Measurements from ENCODE around the gene MBP.

Gene MBP

DNA sequence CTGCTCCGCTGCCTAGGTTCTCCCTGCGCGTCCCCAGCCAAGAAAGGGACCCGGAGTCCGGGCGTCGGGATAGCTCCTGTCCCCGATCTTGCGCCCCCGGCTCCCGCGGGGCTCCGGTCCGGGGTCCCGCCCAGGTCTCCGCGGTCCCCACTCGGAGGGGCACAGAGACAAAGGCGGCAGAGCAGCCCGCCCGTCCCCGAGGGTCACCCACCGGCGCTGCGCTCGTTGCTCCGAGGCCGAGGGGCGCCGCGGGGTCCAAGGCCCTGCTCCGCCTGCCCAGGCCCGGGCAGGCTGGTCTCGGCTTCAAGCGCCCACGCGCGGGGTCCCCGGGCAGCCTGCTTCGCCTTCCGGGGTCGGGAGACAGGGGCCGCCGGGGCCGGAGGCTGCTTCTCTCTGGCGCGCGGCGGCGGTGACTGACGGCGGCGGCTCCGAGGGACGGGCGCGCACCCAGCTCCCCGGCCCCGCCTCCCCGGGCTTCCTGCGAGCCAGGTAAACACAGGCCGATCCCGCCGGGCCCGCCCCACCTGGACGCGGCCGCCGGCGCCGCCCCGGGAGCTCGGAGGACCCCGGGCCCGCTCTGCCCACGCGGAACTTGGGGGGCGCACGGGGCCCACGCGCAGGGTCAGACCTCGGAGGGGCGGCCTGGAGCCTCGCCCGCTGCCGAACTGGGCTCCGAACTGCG, at the start of gene MBP:
MBP (minus strand) TSS at position 415 of the 682 bp plus-strand sequence. CDS start 27,522 bp downstream, outside the sequence.
- no peak for DNase-seq (ENCODE audit: low spot score)

DNA sequence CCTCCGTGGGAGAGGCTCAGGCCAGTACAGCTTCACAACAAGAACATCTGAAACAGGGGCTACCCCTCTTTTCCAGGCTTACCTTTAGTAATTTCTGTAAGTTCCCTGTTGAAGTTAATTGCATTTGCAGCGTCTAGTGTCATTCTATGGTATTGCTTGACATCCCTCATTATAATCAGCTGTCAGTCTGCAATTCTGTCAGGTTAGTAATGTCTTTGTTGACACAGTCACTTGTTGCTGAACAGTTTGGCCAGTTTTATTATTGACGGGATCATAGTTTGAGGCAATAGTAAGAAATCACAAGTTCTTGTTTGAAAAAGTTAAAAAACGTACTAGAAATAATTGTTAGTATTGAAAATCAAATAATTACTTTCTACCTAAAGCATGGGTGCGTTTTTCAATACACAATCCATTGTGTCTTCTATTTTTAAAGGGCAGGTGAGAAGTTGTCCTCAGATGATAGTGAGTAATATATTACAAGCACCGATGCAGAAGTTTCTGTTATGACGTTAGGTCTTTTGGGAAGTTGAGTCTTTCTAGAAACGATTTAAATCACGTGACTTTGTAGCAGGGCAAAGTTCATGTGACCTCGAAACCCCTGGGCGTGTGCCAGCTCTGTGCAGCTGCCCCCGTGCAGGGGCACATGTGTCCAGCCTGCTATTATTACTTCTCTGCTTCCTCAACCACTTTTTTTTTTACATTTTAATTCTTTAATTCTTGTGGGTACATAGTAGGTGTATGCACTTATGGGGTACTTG, 49.5 kb upstream of the MBP start:
- no peak for DNase-seq (ENCODE audit: low spot score)

GRCh38 chr18:77178559-77178958, 46.0 kb upstream of the MBP start:
- DNase-seq (ENCODE audit: low spot score), result no peak

GRCh38 chr18:77177009-77177408, 44.4 kb upstream of the MBP start:
- DNase-seq (ENCODE audit: low spot score), result no peak

- no peak for DNase-seq (ENCODE audit: low spot score)
Observed at GRCh38 chr18:77173275-77174030, 40.9 kb upstream of the MBP start.

GRCh38 chr18:77170890-77171410, 38.4 kb upstream of the MBP start:
- DNase-seq (ENCODE audit: low spot score), result no peak

GRCh38 chr18:77168811-77169311, 36.3 kb upstream of the MBP start:
- no peak for DNase-seq (ENCODE audit: low spot score)

GRCh38 chr18:77167251-77167650, 34.7 kb upstream of the MBP start:
- DNase-seq (ENCODE audit: low spot score), result no peak

GRCh38 chr18:77166523-77166922, 33.9 kb upstream of the MBP start:
- no peak for DNase-seq (ENCODE audit: low spot score)

DNA sequence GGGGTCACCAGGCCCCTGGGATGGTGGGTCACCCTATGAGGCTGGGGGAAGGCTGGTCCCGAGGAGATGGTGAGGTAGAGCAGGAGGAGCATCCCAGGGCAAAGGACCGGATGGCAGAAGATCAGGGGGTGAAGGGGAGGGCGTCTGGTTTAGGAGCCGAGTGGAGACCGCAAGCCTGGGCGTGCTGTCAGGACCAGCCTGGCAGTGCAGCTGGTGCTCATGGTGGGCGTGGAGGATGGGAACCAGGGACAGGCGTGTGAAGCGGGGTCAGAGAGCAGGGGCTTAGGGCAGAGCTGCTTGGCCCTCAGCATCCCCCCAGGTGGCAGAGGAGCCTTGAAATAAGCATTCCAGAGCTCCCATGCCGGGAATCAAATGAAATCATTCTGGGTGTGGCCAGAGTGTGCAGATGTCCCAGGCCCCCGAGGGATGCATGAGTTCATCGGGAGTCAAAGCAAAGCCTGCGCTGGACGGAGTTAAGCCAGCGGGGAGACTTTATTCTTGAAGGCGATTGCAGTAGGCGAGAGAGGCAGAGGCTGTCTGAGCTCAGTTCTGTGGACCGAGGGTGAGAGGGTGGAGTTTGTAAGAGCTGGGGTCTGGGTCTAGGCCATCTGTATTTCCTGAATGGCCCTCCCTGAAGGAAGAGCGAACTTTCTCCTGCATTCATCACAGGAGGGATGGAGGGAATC, 33.1 kb upstream of the MBP start:
- no peak for DNase-seq (ENCODE audit: low spot score)

GRCh38 chr18:77164763-77165485, 32.3 kb upstream of the MBP start:
- no peak for DNase-seq (ENCODE audit: low spot score)

- no peak for DNase-seq (ENCODE audit: low spot score)
Observed at GRCh38 chr18:77164026-77164425, 31.4 kb upstream of the MBP start.

DNA sequence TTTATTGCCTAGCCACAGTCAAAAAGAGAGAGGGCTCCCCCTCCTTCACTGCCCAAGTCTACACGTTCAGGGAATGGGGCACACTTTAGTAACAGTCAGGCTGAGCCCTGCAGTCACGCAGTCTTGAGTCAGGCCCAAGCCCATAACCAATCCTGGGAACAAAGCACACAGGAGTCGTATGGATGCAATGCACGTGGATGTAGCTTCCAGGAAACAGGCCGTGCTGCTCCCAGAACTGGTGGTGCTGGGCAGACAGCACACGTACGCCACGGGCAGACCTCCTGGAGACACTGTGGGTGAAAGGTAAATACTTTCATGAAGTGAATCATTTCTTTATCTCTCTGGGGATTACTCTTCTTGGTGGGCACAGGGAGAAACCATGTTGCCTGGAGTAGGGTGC, 30.0 kb upstream of the MBP start:
- no peak for DNase-seq (ENCODE audit: low spot score)

GRCh38 chr18:77161961-77162360, 29.4 kb upstream of the MBP start:
- no peak for DNase-seq (ENCODE audit: low spot score)

DNA sequence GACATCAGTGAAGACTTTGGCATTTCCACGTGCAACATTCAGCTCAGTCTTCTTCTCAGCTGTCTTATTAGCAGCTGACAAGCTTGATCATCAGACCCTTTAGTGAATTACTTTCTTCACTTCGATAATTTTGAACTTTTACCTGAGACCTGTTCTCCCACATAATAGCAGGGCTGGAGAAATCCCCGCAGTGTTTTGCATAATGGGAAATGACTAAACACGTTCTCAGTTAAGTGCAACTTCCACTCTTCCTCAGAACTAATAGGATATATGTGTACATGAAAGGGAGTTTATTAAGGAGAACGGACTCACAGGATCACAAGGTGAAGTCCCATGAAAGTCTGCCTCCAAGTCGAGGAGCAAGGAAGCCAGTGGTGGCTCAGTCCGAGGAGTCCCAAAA, 28.8 kb upstream of the MBP start:
- no peak for DNase-seq (ENCODE audit: low spot score)

DNA sequence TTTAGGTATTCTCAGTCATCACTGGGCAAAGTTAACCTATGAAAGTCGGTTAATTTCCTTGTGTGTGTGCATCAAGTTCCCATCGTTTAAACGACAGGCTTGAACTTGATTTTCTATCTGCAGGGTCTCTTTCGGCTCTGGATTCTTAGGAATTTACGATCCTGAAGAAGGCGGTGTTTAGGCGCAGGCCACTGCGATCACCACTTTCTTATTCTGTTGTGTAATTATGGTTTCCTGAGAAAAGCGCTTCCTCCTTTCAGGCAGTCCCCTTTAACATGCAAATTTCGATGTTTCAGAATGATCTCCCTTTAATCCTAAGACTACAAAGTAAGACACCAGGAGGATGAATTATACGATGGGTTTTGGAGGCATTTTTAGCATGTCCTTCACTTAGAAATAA, 27.9 kb upstream of the MBP start:
- DNase-seq (ENCODE audit: low spot score), result no peak

DNA sequence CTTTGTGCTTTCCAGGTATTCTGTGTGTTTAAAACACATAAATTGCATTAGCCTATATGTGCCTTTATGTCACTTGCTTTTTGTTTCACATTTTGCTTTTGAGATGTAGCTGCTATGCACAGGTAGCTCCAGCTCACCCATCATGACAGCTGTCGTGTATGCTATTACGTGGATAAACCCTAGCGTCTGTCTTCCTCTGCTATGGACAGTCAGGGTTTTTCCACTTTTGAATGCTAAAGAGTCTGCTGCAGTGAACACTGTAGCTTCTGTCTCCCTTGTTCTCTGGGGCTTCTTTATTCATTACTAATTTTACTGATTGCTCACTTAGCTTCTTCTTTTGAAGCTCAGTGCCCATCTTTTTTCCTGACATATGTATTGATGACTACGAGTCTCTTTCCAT, 24.7 kb upstream of the MBP start:
- DNase-seq (ENCODE audit: low spot score), result no peak

DNA sequence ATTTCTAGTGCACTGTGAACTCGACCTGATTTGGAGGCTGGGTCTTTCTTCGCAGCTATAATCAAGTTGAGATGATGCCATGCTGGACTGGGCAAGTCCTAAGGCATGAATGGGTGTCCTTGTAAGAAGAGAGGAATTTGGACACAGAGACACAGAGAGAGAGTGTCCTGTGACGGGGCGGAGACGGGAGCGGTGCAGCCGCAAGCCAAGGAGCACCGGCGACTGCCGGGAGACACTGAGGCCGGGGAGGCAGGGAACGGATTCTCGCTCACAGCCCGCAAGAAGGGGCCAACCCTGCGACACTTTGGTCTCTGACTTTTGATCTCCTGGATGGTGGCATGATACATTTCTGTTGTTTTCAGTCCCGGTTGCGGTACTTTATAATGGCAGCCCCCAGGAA, 22.4 kb upstream of the MBP start:
- DNase-seq (ENCODE audit: low spot score), result no peak

GRCh38 chr18:77153404-77153803, 20.8 kb upstream of the MBP start:
- no peak for DNase-seq (ENCODE audit: low spot score)

DNA sequence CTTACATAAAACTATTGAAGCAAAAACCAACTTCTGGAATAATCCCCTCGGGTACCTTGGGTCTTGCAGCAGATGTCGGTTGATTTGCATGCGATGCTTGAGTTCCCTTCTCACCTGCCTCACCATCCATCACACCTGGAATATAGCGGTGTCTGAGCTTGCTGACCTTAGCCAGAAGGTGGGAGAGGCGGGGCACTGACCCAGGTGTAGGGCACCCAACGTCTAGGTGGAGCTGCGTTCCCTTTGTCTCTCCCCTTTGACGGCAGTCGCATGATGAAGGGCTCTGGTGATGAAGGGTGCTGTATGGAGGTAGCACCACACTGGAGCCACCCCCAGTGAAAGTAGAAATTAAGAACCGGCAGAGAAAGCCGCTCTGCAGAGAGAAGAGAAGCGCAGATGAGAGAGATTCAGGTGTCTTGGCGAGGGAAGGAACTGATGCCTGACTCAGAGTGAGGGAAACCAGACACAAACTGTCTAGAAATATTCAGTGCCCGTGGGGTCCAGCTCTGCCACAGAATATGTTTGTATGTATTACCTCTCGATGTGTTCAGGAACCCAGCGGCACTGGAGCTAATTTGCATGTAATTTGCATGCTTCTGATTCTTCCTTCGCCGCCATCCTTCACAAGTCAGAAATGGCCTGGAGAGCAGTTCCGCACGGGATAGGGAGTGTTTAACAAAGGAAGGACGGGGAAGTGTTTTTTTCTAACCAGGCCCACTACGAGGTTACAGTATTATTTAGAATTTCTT, 19.4 kb upstream of the MBP start:
- no peak for DNase-seq (ENCODE audit: low spot score)

All from putamen (tissue), 1 donor.